ENCODE measurements around the gene SPAG4.

DNA sequence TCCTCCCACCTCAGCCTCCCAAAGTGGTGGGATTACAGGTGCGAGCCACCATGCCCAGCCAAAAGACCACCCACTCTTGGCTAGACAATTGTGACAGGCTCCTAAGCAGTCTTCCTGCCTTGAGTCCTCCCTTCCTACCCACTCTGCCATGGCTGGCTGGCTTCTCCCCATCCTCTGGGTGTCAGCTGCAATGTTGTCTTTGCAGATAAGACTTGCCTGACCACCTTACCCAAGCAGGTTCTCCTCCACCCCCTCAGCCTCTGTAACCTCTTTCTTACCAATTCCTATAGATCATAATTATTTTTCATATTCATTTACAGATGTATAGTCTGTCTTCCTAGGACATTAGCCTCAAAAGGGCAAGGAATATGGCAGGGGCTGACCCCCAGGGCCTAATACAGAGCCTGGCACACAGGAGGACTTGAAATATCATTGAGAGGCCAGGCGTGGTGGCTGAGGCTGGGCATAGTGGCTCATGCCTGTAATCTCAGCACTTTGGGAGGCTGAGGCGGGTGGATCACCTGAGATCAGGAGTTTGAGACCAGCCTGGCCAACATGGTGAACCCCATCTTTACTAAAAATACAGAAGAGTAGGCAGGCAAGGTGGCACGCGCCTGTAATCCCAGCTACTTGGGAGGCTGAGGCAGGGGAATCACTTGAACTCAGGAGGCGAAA, 28.7 kb upstream of the SPAG4 start:
- TF ChIP-seq, protein P1, sequence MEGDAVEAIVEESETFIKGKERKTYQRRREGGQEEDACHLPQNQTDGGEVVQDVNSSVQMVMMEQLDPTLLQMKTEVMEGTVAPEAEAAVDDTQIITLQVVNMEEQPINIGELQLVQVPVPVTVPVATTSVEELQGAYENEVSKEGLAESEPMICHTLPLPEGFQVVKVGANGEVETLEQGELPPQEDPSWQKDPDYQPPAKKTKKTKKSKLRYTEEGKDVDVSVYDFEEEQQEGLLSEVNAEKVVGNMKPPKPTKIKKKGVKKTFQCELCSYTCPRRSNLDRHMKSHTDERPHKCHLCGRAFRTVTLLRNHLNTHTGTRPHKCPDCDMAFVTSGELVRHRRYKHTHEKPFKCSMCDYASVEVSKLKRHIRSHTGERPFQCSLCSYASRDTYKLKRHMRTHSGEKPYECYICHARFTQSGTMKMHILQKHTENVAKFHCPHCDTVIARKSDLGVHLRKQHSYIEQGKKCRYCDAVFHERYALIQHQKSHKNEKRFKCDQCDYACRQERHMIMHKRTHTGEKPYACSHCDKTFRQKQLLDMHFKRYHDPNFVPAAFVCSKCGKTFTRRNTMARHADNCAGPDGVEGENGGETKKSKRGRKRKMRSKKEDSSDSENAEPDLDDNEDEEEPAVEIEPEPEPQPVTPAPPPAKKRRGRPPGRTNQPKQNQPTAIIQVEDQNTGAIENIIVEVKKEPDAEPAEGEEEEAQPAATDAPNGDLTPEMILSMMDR (IDR thresholded peaks at IDR 0.05; ENCODE audit: low read length), result no peak
- TF ChIP-seq EZH2 (optimal IDR thresholded peaks at IDR 0.05; ENCODE audit: low read depth, low read length), result no peak
